ENCODE results near the gene LTF.

LTF gene

GRCh38 chr3:46490338-46491084, 25.8 kb upstream of the LTF start:
- FAIRE-seq, result no peak

GRCh38 chr3:46489875-46490274, 25.2 kb upstream of the LTF start:
- no peak for FAIRE-seq

- FAIRE-seq, result no peak
Measured at GRCh38 chr3:46489381-46489780, 24.7 kb upstream of the LTF start.

GRCh38 chr3:46488735-46489361, 24.1 kb upstream of the LTF start:
- peak; percentile 70 for FAIRE-seq

GRCh38 chr3:46485779-46486175, 21.1 kb upstream of the LTF start:
- no peak for FAIRE-seq

GRCh38 chr3:46484911-46485778, 20.4 kb upstream of the LTF start:
- FAIRE-seq, result no peak

- no peak for FAIRE-seq
Measured at GRCh38 chr3:46484388-46484787, 19.7 kb upstream of the LTF start.

GRCh38 chr3:46483825-46484224, 19.1 kb upstream of the LTF start:
- no peak for FAIRE-seq

- FAIRE-seq, result no peak
Measured at GRCh38 chr3:46482632-46483350, 18.1 kb upstream of the LTF start.

- no peak for FAIRE-seq
Measured at GRCh38 chr3:46481636-46482035, 16.9 kb upstream of the LTF start.

GRCh38 chr3:46480491-46481195, 15.9 kb upstream of the LTF start:
- no peak for FAIRE-seq

- no peak for FAIRE-seq
Measured at GRCh38 chr3:46479696-46480095, 15.0 kb upstream of the LTF start.

GRCh38 chr3:46479021-46479420, 14.3 kb upstream of the LTF start:
- FAIRE-seq, result no peak

- FAIRE-seq, result no peak
Measured at GRCh38 chr3:46478341-46478740, 13.6 kb upstream of the LTF start.

- no peak for FAIRE-seq
Measured at GRCh38 chr3:46477756-46478155, 13.1 kb upstream of the LTF start.

- FAIRE-seq, result no peak
Measured at GRCh38 chr3:46477145-46477544, 12.4 kb upstream of the LTF start.

GRCh38 chr3:46472736-46473135, 8.0 kb upstream of the LTF start:
- no peak for FAIRE-seq

GRCh38 chr3:46471371-46471914, 6.7 kb upstream of the LTF start:
- FAIRE-seq, result no peak

- FAIRE-seq, result no peak
Measured at GRCh38 chr3:46470831-46471230, 6.1 kb upstream of the LTF start.

GRCh38 chr3:46469680-46470357, 5.1 kb upstream of the LTF start:
- no peak for FAIRE-seq
